Fibroblast of the conjunctiva (primary cell): Measurements from ENCODE around the gene INTS15.

ENCODE experiments used
- DNase-seq: peaks from one replicate; pipeline ENCODE4 v3.0.0-alpha.2; 2010; ENCODE audit warnings: low read depth

Gene INTS15

DNA sequence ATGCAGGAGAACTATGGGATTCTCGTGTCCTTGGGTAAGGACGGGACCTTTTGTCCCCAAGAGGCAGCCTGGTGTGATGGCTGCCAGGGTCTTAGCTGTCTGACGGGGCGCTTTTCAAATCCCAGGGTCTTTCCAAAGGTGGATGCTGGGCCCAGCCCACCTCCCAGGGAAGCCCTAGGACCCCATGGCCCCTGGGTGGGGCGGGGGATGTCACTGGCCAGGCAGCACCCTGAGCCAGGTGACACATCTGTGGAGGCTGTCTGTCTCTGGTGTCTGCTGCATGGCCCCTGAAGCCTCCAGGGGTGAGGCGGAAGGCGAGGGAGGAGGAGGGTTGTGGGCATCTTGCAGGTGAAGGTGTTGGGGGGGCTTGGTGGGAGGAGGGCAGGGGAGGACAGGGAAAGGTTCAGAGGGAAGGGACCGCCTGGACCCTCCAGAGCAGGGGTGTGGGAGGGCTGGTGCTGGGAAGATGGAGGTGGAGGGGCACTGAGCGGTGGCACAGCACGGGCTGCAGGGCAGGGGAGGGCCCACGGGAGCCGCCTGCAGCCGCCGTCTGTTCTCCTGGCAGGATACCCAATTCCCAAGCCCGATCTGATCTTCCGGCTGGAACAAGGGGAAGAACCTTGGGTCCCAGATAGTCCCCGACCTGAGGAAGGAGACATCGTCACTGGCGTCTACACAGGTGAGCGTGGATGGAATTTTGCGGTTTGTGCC is 54.2 kb downstream of the INTS15 start:
- DNase-seq = no peak

DNA sequence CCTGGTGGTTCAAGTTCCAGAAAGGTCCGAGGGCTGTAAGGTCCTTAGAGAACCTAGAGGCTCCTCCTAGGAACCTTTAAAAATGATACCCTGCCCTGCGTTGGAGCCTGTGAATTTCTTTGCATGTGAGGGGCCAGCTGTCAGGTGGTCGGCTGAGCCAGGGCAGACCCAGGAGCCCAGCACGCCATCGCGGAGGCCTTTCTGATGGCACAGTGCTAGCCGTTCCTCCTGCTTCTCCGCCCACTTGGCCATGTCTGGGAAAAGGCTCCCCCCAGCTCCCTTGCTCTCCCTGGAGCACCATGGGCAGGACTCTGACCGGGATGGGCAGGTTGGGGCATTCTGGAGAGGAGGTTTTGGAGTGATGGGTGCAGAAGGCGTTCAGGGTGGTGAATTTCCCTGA is 54.9 kb downstream of the INTS15 start:
- no peak for DNase-seq

DNA sequence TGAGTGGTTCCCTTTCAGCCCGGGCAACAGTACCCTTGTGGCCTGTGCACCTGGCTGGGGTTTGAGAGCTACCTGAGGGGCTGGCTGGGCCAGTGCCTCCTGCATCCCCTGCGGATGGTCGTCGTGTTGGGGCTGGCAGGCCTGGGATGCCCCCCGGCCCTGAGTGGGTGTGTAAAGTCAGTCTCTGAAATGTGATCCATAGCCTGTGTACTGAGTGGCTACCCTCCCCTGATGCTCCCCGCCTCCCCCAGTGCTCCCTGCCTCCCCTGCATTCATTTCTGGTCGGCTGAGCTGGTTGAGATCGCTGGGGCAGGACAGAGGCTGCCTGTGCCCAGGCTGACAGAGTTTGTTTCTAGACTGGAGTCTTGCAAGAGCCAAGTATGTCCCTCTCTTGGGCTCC is 56.6 kb downstream of the INTS15 start:
- no peak for DNase-seq

DNA sequence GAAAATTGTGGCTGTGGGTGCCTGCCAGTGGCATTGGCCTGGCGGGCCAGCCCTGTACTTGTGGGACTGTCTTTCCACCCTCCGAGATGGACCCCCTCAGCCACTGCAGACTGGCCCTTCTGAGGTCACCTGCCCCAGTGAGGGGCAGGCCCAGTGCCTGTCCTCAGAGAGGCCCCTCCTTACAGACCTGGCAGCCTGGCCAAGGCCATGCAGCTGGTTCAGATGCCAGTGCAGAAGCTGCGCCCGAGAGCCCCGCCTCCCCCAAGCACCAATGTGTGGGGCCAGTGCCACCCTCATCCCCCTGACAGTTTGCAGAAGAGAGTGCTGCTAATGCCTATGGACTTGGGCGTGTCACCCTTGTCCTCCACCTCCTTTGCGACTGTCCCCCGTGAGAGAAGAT is 57.3 kb downstream of the INTS15 start:
- no peak for DNase-seq

DNA sequence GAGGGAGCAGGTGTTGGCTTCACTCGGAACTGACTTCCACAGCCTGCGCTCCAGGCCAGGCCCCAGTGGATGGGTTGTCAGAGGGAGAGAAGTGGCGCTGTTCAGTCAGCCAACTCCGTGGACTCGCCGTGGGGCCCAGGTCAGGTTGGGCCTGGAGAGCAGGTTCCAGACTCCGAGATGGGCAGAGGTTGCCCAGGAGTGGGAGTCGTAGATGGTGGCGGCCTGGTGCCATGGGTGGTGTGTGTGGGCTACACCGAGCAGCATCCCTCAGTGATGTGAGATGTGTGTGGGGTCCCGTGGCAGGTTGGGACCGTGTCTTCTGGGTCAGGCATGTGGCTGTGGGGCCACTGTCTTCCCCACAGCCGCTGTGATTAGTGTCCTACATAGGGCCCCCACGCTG is 57.7 kb downstream of the INTS15 start:
- DNase-seq = no peak

DNA sequence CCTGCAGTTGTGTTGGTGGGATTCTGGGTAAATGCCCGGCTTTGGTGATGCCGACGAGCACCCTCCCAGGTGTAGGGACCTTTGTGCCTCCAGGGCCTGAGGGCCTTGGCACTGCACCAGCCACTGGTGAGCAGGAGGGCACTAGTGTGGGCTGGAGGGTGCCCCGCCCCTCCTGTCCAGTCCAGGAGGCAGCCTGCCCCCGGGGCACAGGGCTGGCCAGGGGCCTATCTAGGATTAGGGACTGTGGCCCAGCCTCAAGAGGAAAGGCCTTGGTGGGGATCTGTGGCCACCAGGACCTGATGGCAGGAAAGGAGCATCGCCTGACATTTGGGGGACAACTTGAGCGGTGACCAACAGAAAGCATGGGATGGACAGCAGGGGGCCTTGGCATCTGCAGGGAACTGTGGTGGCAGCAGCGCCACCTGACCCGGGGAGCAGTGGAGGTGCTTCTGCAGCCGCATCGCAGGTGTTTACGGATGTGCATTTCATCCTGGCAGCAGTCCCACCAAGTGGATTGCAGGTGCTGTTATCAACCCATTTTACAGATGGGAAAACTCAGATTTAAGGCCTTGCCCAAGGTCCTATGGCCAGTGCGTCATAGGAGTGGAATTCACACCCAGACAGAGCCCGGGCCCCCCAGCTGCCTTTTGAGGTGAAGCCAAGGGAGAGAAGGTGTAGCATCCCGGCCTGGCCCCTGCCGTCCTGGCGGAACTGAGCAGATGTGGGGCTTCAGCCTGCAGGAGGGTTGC is 58.4 kb downstream of the INTS15 start:
- DNase-seq = no peak

DNA sequence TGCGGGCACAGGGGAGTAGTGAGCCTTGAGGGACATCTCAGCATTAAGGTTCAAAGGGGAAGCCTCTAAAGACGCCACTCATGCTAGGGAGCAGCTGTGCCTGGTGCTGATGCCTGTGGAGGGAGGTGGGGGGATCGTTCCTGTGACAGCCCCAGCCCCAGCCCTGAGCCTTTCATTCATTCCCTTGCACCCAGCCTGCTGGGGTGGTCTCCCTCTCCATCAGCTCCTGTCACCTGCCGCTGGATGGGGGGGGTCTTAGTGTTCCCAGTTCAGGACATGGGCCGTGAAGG is 58.9 kb downstream of the INTS15 start:
- no peak for DNase-seq

DNA sequence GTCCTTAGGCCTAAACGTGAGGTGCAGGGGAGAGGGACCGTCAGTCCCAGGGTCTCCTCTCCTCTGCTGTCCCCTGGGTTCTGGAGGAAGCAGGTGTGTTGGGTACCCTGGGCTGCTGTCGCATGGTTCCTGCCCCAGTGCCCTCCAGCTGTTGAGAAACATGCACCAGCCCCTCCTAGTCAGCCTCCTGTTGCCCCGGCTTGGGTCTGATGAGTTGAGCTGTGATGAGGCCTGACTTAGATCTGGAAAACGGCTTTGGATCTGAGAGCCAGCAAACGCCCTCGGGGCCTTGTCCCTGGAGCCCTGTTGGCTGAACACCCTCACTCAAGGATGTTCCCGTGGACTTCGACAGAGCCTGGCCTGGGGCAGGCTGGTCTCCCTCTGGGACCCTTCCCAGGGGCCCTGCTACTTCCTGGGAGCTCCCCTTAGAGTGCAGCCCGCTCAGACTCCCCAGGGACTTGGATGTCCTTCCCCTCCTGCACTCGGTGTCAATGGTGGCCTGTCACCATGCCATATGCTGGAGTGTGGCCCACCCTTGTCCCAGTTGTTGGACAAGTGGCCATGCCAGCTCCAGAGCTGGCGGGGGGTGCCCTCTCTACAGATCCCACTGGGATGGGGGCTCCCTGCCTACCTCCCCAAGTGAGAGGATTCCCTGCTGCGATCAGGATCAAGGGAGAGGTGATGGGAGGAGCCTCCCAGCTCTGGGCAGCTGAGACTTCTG is 59.6 kb downstream of the INTS15 start:
- no peak for DNase-seq

DNA sequence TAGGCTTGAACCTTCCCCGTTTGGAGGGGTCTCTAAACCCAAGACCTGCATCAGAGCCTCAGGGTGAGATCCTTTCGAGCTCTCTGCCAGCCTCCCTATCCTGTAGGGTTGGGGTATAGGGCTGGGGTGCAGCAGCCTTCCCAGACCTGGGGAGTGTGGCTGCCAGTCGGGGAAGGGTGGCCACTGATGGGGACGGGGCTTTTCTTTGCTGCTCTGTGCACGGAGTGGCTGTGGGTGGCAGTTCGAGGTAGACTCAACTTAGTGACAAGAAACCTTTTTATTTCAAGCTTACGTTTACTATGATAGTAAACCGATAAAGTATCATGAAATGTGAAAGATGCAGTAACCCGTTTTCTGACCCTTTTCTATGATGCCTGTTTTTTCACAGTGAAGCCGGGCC is 60.3 kb downstream of the INTS15 start:
- no peak for DNase-seq

DNA sequence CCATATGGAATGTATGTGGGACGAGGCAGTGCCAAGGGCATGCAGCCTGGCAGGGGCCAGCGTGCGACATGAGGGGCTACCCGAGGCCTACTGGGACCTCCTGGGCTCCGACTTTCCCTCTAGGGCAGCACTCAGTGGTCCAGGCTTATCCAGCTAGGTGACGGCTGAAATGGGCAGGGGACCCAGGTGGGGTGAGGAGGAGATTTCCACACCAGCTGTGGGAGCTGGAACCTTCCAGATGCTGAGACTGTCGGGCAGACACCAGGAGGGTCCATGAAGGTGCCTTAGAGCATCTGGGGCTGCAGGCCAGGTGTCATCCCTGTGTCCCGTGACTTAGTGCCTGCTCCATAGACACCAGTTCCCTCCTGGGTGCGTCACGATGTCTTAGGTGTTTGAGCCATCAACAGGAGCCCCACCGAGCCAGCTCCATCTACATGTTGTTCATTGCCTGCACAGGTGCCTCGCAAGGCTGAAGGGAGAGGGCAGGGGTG is 60.7 kb downstream of the INTS15 start:
- no peak for DNase-seq

DNA sequence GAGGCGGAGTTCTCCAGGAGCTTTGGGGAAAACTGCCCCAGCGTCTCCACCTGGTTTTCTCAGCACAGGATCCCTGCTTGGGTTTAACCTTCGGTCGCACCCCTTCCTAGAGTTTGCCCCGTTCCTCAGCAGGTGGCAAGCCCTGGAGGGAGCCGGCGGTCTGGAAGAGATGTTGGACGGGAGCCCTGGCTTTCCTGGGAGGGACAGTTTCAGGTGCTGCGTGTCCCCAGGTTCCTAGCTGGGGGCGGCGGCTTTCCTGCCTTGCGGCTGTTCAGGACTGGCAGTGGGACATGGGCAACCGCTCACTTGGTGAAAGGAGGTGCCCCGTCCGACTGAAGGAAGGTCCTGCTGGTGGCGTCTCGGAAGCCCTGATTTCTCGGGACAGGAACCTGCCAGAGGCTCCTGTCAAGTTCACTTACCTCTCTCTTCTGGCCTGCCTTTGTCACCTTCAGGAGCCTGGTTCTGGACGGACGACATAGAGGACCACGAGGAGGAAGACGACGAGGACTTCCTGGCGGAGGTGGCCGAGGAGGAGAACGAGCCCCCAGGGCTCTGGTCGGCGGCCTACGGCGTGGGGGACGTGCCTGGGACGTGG is 62.1 kb downstream of the INTS15 start:
- DNase-seq = no peak

DNA sequence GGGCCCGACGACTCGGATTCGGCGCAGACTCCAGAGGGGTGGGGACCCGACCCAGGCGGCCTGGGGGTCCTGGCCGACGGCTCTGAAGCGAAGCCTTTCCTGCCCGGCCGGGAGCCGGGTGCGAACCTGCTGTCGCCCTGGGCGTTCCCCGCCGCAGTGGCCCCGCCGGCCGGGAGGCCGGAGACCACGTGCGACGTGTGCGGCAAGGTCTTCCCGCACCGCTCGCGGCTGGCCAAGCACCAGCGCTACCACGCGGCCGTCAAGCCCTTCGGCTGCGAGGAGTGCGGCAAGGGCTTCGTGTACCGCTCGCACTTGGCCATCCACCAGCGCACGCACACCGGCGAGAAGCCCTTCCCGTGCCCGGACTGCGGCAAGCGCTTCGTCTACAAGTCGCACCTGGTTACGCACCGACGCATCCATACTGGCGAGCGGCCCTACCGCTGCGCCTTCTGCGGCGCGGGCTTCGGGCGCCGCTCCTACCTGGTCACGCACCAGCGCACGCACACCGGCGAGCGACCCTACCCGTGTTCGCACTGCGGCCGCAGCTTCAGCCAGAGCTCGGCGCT is 62.7 kb downstream of the INTS15 start:
- DNase-seq = no peak

DNA sequence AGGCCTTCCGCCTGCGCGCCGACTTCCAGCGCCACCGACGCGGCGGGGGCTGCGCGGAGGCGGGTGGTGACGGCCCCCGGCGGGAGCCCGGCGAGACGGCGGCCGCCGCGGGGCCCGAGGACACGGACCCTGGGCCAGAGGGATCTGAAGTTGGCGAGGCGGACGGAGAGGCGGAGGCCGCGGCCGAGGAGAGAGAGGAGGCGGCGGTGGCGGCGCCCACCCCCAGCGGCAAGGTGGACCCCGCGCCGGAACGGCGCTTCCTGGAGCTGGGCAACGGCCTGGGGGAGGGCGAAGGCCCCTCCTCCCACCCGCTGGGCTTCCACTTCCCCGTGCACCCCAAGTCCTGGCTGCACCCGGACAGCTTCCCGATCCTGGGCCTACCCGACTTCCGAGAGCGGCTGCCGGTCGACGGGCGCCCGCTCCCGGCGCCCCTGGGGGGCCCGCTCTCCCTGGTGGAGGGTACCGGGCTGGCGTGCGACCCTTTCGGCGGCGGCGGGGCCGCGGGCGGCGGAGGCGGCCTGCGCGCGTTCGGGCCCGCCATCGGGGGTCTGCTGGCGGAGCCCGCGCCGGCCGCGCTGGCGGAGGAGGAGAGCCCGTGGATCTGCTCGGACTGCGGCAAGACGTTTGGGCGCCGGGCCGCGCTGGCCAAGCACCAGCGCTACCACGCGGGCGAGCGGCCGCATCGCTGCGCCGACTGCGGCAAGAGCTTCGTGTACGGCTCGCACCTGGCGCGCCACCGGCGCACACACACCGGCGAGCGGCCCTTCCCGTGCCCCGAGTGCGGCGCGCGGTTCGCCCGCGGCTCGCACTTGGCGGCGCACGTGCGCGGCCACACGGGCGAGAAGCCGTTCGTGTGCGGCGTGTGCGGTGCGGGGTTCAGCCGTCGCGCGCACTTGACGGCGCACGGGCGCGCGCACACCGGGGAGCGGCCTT is 63.5 kb downstream of the INTS15 start:
- no peak for DNase-seq

DNA sequence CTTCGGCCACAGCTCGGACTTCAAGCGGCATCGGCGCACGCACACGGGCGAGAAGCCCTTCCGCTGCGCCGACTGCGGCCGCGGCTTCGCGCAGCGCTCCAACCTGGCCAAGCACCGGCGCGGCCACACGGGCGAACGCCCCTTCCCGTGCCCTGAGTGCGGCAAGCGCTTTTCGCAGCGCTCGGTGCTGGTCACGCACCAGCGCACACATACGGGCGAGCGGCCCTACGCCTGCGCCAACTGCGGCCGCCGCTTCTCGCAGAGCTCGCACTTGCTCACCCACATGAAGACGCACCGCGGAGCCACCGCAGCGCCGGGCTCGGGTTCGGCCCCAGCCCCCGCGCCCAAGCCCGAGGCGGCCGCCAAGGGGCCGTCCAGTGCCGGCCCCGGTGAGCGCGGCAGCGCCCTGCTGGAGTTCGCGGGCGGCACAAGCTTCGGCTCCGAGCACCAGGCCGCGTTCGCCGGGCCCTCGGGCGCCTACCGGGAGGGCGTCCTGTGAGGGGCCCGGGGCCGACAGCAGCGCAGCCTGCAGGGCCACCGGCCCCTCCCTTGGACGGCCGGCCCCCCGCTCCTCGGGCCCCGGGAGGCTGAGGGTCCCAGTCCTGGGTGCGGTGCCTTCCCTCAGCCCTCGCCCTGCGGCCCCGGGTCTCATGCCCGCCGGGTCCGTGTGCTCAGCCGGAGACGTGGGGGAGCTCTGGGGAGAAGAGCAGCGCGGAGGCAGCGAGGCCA is 64.5 kb downstream of the INTS15 start:
- DNase-seq = no peak

DNA sequence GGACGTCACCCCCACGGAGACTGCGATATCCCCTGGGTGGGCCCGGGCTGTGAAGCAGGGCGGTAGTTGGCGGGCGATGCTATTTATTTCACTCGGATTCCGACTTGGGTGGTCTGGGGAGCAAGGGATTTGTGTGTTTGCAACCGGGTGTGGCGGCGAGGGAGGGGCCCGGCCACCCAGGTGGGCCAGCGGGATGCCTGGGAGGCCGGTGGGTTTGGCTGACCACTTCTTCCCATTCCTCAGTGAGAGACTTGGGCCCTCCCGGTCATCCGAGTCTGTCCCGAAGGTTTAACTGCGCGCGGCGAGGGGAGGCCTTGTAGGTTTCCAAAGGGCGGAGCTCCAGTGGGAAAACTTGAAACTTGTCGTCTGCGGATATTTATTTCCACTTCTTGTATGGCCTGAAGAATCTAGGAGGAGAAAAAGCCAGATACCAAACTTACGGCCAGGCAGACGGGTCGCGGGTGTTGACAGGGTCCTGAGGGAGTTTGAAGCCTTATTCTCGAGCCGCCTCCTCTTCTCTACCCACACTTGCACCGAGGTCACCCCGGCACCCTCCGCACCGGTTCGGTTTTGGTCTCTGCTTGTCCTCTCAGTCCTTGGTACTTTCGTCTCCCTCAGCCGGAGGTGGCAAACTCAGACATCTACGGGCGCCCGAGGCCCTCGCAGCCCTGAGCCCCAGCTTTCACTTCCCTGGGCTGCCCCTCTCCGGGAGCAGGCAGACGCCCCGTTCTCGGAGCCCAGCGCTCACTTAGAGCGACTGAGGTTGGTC is 65.2 kb downstream of the INTS15 start:
- DNase-seq = no peak

DNA sequence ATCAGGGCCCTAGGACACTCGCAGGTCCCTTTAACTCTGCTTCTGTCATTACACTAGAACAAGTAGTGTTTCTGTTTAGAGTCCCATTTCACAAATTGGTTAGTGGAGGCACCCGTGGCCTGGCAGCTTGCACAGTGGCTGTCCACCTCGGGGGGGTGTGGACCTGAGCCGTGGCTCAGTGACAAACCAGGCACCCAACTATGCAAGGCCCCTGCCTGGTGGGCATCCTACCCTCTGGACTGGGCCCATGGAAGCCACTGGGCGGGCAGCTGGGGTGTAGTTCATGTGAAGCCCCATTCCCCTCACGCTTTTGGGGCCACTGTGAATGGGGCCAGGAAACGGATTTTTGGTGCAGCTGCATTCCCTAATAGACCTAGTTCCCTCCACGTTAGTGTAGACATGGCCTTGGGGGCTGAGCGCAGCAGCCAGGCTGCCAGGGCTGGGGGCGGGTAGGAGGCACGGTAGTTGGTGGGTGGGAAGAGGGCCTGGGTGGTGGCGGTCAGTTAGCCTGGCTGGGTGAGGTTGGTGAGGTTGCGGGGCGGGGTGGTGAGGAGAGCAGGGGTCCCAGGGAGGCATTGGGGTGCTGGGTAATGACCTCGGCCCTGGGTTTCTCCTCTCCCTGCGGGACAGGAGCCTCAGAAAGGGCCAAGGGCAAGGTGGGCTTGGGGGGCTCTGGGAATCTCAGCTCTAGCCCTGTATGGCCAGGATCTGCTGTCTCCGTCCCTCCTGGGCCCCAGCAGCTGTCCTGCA is 66.0 kb downstream of the INTS15 start:
- no peak for DNase-seq

DNA sequence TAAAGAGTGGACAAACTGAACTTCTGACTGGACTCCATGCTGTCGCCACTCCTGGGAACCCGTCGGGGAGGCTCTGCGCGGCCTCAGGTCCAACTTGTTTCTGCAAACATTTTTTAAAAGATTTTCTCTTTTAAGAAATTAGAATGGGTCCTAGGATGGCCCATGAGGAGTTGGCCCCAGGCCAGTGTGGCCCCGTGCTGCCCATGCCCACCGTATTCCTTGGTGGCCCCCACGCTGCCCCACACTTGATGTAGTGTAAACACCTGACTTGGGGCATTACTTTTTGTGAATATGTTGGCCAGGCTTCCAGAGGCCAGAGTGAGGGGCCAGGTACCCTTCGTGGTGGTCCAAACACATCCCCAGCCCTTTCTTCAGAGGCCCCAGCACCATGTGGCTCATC is 66.6 kb downstream of the INTS15 start:
- DNase-seq = no peak
